OCI-LY1 (cell line): ENCODE results near the gene TGOLN2.
"Not testable (repeated sequence)": the region's sequence is repeated elsewhere in the genome, so short reads cannot be mapped to it uniquely, and the experiment has no call there.

Experiments used
- H2AFZ ChIP-seq: fragments of 200-600 bp; sonication (generic), shearing (Covaris generic); 2 replicates; pipeline ENCODE4 v1.6.0; 2014; ENCODE audit warnings: antibody characterized with exemption, mild to moderate bottlenecking, low read length
- H3F3A ChIP-seq: fragments of 200-600 bp; sonication (generic), shearing (Covaris generic); 2 replicates; pipeline ENCODE4 v1.6.0; 2014; ENCODE audit warnings: mild to moderate bottlenecking, antibody characterized with exemption, low read length, moderate library complexity; ENCODE audit not compliant: insufficient read depth
- H3K27ac ChIP-seq: fragments of 200-600 bp; sonication (generic); 2 replicates; pipeline ENCODE4 v1.5.1; 2014; ENCODE audit warnings: low read length, mixed run types, mild to moderate bottlenecking, low read depth; ENCODE audit not compliant: poor library complexity, severe bottlenecking
- H3K27me3 ChIP-seq: fragments of 200-600 bp; sonication (generic); 2 replicates; pipeline ENCODE4 v1.6.0; 2014; ENCODE audit warnings: antibody characterized with exemption, mild to moderate bottlenecking, low read length, moderate library complexity; ENCODE audit not compliant: insufficient read depth
- H3K36me3 ChIP-seq: fragments of 200-600 bp; sonication (generic); 2 replicates; pipeline ENCODE4 v1.6.1; 2014; ENCODE audit warnings: mild to moderate bottlenecking, antibody characterized with exemption, low read length, moderate library complexity, mixed read lengths; ENCODE audit not compliant: insufficient read depth
- H3K4me1 ChIP-seq: fragments of 200-600 bp; sonication (generic); 2 replicates; pipeline ENCODE4 v1.5.1; 2014; ENCODE audit warnings: mild to moderate bottlenecking, low read length, moderate library complexity; ENCODE audit not compliant: insufficient read depth, severe bottlenecking
- H3K4me2 ChIP-seq: fragments of 200-600 bp; sonication (generic), shearing (Covaris generic); 2 replicates; pipeline ENCODE4 v1.6.1; 2014; ENCODE audit warnings: low read length
- H3K4me3 ChIP-seq: fragments of 200-600 bp; sonication (generic); 2 replicates; pipeline ENCODE4 v1.5.1; 2014; ENCODE audit warnings: low read length, low read depth, mild to moderate bottlenecking, mixed read lengths; ENCODE audit not compliant: poor library complexity, severe bottlenecking
- H3K79me2 ChIP-seq: fragments of 200-600 bp; shearing (Covaris generic); 2 replicates; pipeline ENCODE4 v1.6.1; 2016; ENCODE audit warnings: mixed run types, low read length, mixed read lengths; ENCODE audit not compliant: insufficient read depth
- H3K9ac ChIP-seq: fragments of 200-600 bp; sonication (generic), shearing (Covaris generic); 2 replicates; pipeline ENCODE4 v1.6.1; 2014; ENCODE audit warnings: mild to moderate bottlenecking, low read length, mixed read lengths
- H3K9me2 ChIP-seq: fragments of 200-600 bp; sonication (generic), shearing (Covaris generic); 2 replicates; pipeline ENCODE4 v1.6.1; 2014; ENCODE audit warnings: low read depth, mild to moderate bottlenecking, low read length, mixed read lengths
- H3K9me3 ChIP-seq: fragments of 200-600 bp; shearing (Covaris generic); 2 replicates; pipeline ENCODE4 v1.6.1; 2014; ENCODE audit warnings: low read length, mixed read lengths
- H4K20me1 ChIP-seq: fragments of 200-600 bp; sonication (generic), shearing (Covaris generic); 2 replicates; pipeline ENCODE4 v1.6.0; 2016; ENCODE audit warnings: mild to moderate bottlenecking, low read length; ENCODE audit not compliant: insufficient read depth
- EZH2 ChIP-seq: fragments of 200-600 bp; sonication (generic), shearing (Covaris generic); IDR thresholded peaks from 2 replicates; pipeline ENCODE4 v1.8.0; 2017; ENCODE audit warnings: borderline replicate concordance, mixed run types, mild to moderate bottlenecking, antibody characterized with exemption, low read length, moderate library complexity, mixed read lengths
- TF ChIP-seq, protein P1 (sequence below): fragments of 200-600 bp; sonication (generic), shearing (Covaris generic); IDR thresholded peaks from 2 replicates; pipeline ENCODE4 v1.5.1; 2017; ENCODE audit warnings: mild to moderate bottlenecking, antibody characterized with exemption, low read length, moderate library complexity, mixed read lengths

Gene TGOLN2

GRCh38 chr2:85325466-85325811 lies 2.4 kb downstream of the TGOLN2 start:
- no peaks in the 10 kb centered on the region for H4K20me1 ChIP-seq
- H3F3A ChIP-seq = no peaks in the 10 kb centered on the region
- H3K27ac ChIP-seq = no peak overlapping the region
- H3K4me2 ChIP-seq = peak overlapping the region; percentile 97
- H3K9me2 ChIP-seq = no peaks in the 10 kb centered on the region
- no peak overlapping the region for H2AFZ ChIP-seq
- H3K4me3 ChIP-seq = peak overlapping the region; percentile 75
- peaks cover 66% of the 10 kb centered on the region for H3K36me3 ChIP-seq
- TF ChIP-seq EZH2 = no peak
- TF ChIP-seq, protein P1, sequence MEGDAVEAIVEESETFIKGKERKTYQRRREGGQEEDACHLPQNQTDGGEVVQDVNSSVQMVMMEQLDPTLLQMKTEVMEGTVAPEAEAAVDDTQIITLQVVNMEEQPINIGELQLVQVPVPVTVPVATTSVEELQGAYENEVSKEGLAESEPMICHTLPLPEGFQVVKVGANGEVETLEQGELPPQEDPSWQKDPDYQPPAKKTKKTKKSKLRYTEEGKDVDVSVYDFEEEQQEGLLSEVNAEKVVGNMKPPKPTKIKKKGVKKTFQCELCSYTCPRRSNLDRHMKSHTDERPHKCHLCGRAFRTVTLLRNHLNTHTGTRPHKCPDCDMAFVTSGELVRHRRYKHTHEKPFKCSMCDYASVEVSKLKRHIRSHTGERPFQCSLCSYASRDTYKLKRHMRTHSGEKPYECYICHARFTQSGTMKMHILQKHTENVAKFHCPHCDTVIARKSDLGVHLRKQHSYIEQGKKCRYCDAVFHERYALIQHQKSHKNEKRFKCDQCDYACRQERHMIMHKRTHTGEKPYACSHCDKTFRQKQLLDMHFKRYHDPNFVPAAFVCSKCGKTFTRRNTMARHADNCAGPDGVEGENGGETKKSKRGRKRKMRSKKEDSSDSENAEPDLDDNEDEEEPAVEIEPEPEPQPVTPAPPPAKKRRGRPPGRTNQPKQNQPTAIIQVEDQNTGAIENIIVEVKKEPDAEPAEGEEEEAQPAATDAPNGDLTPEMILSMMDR = no peak
- no peaks in the 10 kb centered on the region for H3K9me3 ChIP-seq
- peak overlapping the region; percentile 98 for H3K9ac ChIP-seq
- H3K27me3 ChIP-seq = no peaks in the 10 kb centered on the region
- H3K79me2 ChIP-seq = peaks cover 28% of the 10 kb centered on the region
- peaks cover 27% of the 10 kb centered on the region for H3K4me1 ChIP-seq

- peaks cover 72% of the 10 kb centered on the region for H3K36me3 ChIP-seq
- no peaks in the 10 kb centered on the region for H3F3A ChIP-seq
- H4K20me1 ChIP-seq = no peaks in the 10 kb centered on the region
- no peak for TF ChIP-seq EZH2
- TF ChIP-seq, protein P1 = no peak
- H3K27me3 ChIP-seq = no peaks in the 10 kb centered on the region
- H3K27ac ChIP-seq = no peak overlapping the region
- H3K9me2 ChIP-seq = no peaks in the 10 kb centered on the region
- H3K9ac ChIP-seq = peak overlapping the region; percentile 98; the same call in 1 of the 2 replicates
- peak overlapping the region; percentile 75 for H3K4me3 ChIP-seq
- no peak overlapping the region for H2AFZ ChIP-seq
- peak overlapping the region; percentile 97 for H3K4me2 ChIP-seq
- H3K4me1 ChIP-seq = peaks cover 27% of the 10 kb centered on the region
- H3K9me3 ChIP-seq = no peaks in the 10 kb centered on the region
- H3K79me2 ChIP-seq = peaks cover 28% of the 10 kb centered on the region
These were observed 2.9 kb downstream of the TGOLN2 start for GRCh38 chr2:85324639-85325465.

GRCh38 chr2:85323988-85324367 lies 3.8 kb downstream of the TGOLN2 start:
- not testable (repeated sequence) for H3F3A ChIP-seq, H4K20me1 ChIP-seq, H3K27me3 ChIP-seq, H3K9ac ChIP-seq, H3K4me2 ChIP-seq, H3K9me2 ChIP-seq, H3K27ac ChIP-seq, H3K9me3 ChIP-seq, H3K4me3 ChIP-seq, H2AFZ ChIP-seq
- Histone ChIP-seq H3K36me3 (peaks cover 80% of the 10 kb centered on the region), H3K4me1 (peaks cover 24% of the 10 kb centered on the region), H3K79me2 (peaks cover 28% of the 10 kb centered on the region)
